ENCODE results near the gene SLC43A1. TPM values are rescaled to one million over a fixed set of nuclear protein-coding genes. Genes with fewer than 3 reads are reported as not detected.

SLC43A1 gene
- total RNA-seq, 1 experiment from 2014 or later, result 11.8 TPM

DNA sequence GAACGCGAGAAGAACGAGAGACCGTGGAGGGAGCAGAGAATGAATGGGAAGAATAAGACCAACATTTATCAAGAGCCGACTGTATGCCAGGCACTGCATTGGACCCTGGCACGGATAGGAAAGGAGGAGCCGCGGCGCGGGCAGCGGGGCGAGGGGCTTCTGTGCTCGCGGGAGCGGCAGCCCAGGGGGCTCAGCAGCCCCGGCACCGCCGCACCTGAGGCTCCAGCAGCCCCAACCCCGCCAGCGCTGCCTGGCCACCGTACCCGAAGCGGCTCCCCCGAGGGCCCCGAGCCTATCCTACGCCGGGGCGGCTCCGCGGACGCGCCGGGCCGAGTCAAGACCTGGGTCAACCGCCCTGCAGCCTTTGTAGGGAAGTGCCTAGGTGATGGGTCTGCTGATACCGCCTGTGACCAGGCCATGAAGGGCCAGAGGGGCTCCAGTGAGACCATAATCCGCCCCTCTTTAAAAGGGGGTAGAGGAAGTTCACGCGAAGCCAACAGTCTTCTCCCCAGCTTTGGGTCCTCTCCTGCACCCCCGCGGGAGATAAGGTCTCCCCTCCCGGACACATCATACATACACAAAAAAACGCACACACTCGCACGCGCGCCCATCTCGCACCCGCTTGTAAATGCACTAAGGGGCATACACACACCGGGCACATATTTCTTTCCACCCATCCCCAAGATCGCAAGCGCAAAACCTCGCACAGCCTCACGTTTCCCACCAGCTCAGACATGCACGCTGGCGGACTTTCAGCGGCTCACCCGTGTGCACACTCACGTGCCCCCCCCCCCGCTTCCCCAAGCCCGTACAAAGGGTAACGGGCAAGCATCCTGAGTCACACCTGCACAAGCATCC lies 56.1 kb downstream of the SLC43A1 start:
- peak overlapping the region; percentile 98 for H3K4me2 ChIP-seq (ENCODE audit: low read length)
- ChIA-PET RAD21 (ENCODE audit: low non-redundant PET in 1 of 2, low total read pairs in 2 of 2, uncharacterized antibody in 2 of 2, unreplicated experiment in 2 of 2) (interaction anchor here (0.7 to 1.0 kb wide), 3 partner anchors 93 to 185 kb away, joined by 3 to 5 read pairs (median 3); no protein-coding TSS in a partner anchor), CTCF (interaction anchor here (0.6 to 3.9 kb wide), 16 partner anchors 15 to 1054 kb away, joined by 3 to 41 read pairs (median 6); partner anchors contain the start of gene UBE2L6), POLR2A (interaction anchor here (1.3 to 1.7 kb wide), 3 partner anchors 65 to 185 kb away, joined by 4 to 5 read pairs (median 4); no protein-coding TSS in a partner anchor)
- H3K9me3 ChIP-seq (ENCODE audit: control insufficient read depth in 1 of 2, insufficient read depth in 1 of 2, low read depth in 1 of 2, low read length in 2 of 2), result no peaks in the 10 kb centered on the region
- H3K9me2 ChIP-seq (ENCODE audit: insufficient read depth), result no peaks in the 10 kb centered on the region
- H4K20me1 ChIP-seq (ENCODE audit: insufficient read depth), result no peaks in the 10 kb centered on the region
- peak overlapping the region; percentile 57 for H3K9ac ChIP-seq (ENCODE audit: low read length)
- H3K79me2 ChIP-seq (ENCODE audit: insufficient read depth, low read length), result no peaks in the 10 kb centered on the region
- intact Hi-C loops (cut with micrococcal nuclease), result loop anchor here (5.0 kb wide), 3 partner anchors 112 to 1053 kb away; no protein-coding TSS in a partner anchor
- TF ChIP-seq RAD21 (IDR thresholded peaks at IDR 0.05; ENCODE audit: low read depth) (no peak), ZNF274 (IDR thresholded peaks at IDR 0.05; ENCODE audit: low read depth, low read length) (no peak), SRF (IDR thresholded peaks at IDR 0.05; ENCODE audit: low read depth) (no peak), CEBPB (IDR thresholded peaks at IDR 0.05; ENCODE audit: low read depth) (no peak), EZH2phosphoT487 (IDR thresholded peaks at IDR 0.05; ENCODE audit: borderline replicate concordance) (no peak), JUND (IDR thresholded peaks at IDR 0.05) (no peak)
- TF ChIP-seq, protein P1, sequence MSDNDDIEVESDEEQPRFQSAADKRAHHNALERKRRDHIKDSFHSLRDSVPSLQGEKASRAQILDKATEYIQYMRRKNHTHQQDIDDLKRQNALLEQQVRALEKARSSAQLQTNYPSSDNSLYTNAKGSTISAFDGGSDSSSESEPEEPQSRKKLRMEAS (IDR thresholded peaks at IDR 0.05), result no peak
- TF ChIP-seq, protein P2, sequence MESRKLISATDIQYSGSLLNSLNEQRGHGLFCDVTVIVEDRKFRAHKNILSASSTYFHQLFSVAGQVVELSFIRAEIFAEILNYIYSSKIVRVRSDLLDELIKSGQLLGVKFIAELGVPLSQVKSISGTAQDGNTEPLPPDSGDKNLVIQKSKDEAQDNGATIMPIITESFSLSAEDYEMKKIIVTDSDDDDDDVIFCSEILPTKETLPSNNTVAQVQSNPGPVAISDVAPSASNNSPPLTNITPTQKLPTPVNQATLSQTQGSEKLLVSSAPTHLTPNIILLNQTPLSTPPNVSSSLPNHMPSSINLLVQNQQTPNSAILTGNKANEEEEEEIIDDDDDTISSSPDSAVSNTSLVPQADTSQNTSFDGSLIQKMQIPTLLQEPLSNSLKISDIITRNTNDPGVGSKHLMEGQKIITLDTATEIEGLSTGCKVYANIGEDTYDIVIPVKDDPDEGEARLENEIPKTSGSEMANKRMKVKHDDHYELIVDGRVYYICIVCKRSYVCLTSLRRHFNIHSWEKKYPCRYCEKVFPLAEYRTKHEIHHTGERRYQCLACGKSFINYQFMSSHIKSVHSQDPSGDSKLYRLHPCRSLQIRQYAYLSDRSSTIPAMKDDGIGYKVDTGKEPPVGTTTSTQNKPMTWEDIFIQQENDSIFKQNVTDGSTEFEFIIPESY (IDR thresholded peaks at IDR 0.05; ENCODE audit: extremely low read depth, insufficient replicate concordance, low read length), result no peak
- DNase-seq (ENCODE audit: low read depth, low spot score) (no peak), ATAC-seq (no peak)
- no TSS peak for BruUV-seq (replicated peaks)
- H3K4me1 ChIP-seq (ENCODE audit: control insufficient read depth in 1 of 2, insufficient read depth in 2 of 2, low read length in 2 of 2), result peaks cover 16 to 42% of the 10 kb centered on the region in 2 experiments; a peak in 3 of 4 replicates
- H3K27me3 ChIP-seq (ENCODE audit: insufficient read depth, low read length), result no peaks in the 10 kb centered on the region
- no peak overlapping the region for H3K27ac ChIP-seq (ENCODE audit: low read depth, low read length)
- H3K4me3 ChIP-seq (replicated peaks in 1 of 2; ENCODE audit: low read depth in 1 of 2, low read length in 2 of 2), result peak overlapping the region; percentile 65 to 68
- H3K36me3 ChIP-seq (ENCODE audit: control insufficient read depth in 1 of 2, insufficient read depth in 2 of 2, low read length in 2 of 2), result no peaks in the 10 kb centered on the region
- peak overlapping the region; percentile 98 for H2AFZ ChIP-seq (ENCODE audit: low read depth, low read length, poor library complexity, severe bottlenecking)
